GM19468 (cell line): ENCODE measurements around the gene OR10A7.
"Not testable (repeated sequence)": the region's sequence is repeated elsewhere in the genome, so short reads cannot be mapped to it uniquely, and the experiment has no call there.

Source experiments
- ATAC-seq: cut with Tn5 transposase; IDR thresholded peaks from one replicate; pipeline ENCODE4 v1.9.1; 2021; ENCODE audit warnings: mild to moderate bottlenecking, moderate library complexity, moderate number of reproducible peaks; ENCODE audit not compliant: unreplicated experiment; ENCODE audit errors: extremely low read depth

OR10A7 gene, protein sequence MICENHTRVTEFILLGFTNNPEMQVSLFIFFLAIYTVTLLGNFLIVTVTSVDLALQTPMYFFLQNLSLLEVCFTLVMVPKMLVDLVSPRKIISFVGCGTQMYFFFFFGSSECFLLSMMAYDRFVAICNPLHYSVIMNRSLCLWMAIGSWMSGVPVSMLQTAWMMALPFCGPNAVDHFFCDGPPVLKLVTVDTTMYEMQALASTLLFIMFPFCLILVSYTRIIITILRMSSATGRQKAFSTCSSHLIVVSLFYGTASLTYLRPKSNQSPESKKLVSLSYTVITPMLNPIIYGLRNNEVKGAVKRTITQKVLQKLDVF

DNA sequence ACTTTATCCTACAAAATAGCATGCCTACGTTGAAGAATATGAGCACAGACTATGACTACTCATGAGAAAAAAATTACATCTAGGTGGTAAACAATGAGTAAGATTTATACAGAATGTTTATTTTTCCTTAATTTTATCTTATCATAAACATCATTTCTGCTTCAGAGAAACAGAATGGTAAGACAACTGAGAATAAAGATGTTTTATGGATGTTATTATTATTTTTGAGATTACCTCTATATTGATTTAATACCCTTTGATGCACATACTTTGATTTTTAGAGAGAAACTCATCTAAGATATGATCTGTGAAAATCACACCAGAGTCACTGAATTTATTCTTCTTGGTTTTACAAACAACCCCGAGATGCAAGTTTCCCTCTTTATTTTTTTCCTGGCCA is at the start of gene OR10A7:
OR10A7 (plus strand) TSS at position 301 of the 400 bp plus-strand sequence; CDS start at position 301, 0 bp downstream.
- ATAC-seq: no peak

DNA sequence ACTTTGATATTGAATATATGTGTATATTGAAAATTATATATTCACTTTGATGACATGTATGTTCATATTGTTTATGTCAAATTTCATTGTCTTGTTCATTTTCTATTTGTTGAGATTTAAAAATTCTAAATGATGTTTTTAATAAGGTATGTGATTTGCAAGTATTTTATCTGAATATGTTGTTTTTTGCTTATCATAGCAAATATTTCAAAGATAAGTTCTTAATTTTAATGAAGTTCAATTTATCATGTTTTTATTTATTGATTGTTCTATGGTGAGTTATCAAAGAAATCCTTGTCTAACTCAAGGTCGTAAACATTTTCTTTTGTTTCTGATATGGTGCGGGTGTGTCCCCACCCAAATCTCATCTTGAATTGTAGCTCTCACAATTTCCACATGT is 49.4 kb upstream of the OR10A7 start:
- no peak for ATAC-seq

DNA sequence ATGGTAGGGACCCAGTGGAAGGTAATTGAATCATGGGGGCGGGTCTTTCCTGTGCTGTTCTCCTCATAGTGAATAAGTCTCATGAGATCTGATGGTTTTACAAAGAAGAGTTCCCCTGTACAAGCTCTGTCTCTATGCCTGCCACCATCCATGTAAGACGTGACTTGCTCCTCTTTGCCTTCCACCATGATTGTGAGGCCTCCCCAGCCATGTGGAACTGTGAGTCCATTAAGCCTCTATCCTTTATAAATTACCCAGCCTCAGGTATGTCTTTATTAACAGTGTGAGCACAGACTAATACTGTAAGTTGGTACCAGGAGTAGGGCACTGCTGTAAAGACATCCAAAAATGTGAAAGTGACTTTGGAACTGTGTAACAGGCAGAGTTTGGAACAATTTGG is 49.0 kb upstream of the OR10A7 start:
- ATAC-seq: not testable (repeated sequence)

DNA sequence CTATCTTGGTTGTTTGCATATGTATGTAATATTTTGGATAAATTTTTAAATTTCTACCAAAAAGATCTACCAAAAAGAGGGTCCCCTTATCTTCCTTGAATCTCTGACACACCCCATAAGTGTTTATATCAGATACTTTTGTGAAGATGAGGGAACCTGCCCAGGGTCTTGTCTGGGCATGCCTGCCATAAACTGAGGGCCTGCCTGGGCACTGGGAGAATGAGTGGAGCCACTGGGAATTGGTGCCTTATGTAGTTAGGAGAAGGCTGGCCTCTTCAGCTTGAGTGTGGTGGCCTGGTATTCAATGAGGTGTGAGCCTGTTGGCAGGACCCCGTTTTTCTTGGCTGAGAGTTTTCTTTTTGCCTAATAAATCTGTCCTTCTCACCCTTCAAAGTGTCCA is 48.1 kb upstream of the OR10A7 start:
- ATAC-seq: no peak

DNA sequence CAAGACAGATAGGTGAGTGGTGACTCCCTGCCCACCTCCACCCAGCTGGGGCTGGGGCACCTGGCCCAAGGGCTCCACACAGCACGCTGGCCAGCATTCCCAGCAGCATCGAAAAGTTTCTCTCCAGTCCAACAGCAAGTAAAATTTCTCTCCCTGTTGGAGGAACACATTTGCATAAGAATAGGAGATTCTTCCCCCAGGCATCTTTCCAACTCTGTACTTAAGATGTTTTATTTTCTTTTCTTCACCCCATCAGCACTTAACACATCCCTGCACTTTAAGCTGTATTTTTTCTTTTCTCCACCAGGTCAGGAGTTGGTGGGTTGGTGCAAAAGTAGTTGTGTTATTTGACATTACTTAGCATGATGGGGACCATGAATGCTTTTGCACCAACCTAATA is 47.4 kb upstream of the OR10A7 start:
- ATAC-seq: no peak

DNA sequence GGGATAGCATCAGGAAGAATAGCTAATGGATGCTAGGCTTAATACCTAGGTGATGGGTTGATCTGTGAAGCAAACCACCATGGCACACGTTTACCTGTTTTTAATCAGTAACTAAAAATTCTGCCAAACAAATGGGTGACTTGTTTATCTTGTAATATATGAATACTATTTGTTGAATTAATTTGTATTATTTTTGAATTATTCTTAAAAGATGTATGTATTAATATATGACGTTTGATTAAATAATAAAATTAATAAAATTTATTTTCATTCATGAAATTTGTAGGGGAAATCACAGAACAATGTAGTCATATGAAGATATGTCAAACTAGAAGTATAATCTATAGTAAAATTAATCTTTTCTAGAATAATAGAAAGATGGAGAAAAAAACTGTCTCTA is 32.3 kb upstream of the OR10A7 start:
- ATAC-seq: no peak

DNA sequence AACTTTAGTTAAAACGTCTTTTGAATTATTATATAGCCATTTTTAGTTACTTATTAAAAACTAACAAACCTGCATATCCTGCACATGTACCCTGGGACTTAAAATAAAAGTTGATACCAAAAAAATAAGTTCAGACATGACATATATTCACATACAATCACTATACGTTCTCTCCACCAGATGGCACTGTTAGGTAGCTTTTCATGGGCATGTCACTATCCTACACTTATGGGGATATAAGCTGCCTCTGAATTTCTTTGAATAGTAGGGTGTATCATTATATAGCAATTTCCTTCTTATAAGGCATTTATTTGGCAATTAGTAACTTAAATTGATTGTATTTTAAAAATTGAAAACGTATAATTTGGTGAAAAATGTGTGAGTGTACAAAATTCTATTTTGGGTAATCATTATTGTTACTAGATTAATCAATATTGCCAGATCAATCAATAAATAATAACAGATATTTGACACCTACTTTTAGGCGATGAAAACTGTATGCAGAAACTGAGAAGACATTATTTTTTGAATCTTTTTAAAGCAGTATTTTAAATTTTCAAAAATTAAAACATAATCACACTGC is 31.8 kb upstream of the OR10A7 start:
- no peak for ATAC-seq

DNA sequence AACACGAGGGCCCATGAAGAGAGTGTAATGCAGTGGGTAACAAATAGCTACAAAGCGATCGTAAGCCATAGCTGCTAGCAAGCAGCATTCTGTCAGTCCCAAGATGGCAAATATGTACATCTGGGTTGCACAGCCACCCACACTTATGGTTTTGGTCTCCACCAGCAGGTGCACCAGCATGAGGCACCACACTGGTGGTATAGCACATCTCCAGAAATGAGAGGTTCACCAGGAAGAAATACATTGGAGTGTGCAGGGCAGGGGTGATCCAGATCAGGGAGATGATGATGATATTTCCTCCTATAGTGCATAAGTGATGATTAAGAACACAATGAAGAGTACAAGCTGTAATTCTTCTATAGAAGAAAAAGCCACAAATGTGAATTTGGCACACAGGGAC is 26.4 kb upstream of the OR10A7 start:
- no peak for ATAC-seq

DNA sequence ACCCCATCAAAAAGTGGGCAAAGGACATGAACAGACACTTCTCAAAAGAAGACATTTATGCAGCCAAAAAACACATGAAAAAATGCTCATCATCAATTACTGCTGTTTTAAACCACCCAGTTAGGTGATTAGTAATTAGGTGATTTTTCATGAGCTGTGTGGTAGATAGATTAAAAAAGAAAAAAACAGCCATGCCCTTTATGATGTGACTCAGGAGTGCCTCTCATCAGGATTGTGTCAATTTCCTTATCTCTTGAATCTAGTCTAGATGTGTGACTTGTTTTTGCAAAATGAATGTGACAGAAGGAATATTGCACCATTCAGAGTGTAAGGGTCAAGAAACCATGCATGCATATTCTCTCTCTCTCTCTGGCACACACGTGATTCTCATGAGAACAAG is 5.7 kb downstream of the OR10A7 start:
- no peak for ATAC-seq

DNA sequence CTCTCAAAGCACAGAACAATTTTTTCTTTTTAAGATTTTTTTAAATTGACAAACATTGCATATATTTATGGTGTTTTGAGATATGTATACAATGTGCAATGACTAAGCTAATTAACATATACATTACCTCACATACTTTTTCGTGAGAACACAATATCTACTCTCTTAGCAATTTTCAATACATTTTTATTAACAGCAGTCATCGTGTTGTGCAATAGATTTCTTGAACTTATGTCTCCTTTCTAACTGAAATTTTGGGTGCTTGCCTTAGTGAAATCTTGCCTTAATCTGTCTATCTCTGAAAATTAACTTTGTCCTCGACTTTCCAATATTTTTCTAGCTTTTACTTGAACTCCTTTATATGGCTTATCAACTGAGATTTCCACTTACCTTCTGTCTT is 6.8 kb downstream of the OR10A7 start:
- ATAC-seq: no peak

DNA sequence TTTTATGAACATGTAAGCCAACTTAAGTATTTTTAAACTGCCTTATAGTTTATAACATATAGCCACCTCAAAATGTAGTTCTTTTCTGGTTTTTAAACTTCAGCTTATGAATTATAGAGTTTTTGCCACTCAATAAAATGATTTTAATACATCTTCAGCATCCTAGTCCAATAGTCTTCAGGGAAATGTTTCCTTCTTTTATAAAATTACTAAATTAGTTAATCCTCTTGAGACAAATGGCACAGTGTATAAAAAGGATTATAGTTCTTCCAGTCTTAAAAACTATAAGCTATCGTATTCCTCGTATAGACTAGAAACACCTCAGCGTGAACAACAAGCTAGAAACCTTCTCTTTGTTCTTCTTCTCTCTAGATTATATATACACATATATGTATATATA is 23.5 kb downstream of the OR10A7 start, which contains the start of gene OR6C74:
OR6C74 (plus strand) TSS at position 301 of the 400 bp plus-strand sequence. CDS start 2,679 bp downstream, outside the sequence.
- no peak for ATAC-seq

DNA sequence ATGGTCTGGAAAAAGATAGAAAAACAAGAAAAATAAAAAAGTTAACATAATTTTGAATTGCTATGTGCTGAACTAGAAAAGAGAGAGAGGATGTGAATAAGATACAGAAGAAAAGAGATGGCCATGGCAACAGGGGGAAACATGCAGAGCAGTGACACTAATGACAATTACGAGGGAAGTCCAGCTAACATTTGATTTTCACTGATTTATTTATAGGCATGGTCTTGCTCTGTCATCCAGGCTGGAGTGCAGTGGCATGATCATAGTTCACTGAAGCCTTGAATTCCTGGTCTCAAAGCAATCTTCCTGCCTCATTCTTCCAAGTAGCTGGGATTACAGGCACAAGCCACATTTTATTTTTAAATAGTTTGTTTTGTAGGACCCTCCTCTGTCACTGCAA is 25.3 kb downstream of the OR10A7 start:
- no peak for ATAC-seq

DNA sequence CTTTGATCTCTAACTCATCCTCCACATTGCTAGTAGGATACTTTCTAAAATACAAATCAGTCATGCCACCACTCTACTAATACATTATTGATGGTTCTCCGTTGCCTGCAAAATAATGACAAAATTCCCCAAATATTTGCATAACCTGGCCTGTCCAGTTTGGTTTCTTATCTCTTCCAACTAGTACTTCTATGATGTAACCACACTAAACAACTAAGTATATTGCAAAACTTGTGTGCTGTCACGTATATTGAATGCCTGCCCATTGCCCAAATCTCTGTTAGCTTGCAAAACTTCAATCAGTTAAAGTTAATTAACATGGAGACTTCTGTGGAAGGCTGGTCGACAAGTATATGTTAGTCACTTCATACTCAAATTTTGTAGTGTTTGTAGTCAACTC is 30.1 kb downstream of the OR10A7 start:
- ATAC-seq: no peak

DNA sequence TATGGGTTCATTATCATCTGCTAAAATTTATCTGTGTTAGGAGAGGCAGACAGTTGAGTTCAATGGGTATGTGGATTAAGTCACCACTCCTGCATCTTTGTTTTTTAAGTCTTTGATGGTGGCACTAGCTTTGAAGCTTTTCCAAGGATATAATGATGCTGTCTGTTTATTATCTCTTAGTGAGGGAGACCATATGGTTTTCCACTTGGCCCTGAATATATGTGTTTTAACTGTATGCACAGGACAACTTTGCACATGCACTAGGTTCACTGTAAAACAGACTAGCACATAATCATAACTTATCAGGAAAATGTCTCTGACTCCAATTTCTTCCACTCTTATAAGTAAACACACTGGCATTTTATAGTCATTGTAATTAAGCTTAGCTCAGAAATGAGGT is 32.5 kb downstream of the OR10A7 start:
- ATAC-seq: no peak

DNA sequence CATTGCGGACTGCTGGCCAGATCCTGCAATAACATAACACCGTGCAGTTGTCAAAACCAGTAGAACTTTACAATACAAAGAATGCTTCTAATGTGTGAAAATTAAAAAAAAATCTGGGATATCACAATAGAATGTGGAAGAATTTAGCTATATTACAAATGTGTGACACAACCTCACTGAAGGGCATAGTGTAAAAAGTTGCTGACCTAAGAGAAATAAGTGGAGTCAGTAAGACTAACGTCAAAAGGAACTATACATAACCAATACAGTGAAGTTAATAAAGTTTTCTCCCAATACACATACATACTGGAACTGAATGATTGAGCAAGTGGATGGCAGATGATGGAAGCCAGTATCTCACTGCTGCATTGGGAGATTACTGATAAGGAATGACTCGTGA is 36.0 kb downstream of the OR10A7 start:
- ATAC-seq: no peak

DNA sequence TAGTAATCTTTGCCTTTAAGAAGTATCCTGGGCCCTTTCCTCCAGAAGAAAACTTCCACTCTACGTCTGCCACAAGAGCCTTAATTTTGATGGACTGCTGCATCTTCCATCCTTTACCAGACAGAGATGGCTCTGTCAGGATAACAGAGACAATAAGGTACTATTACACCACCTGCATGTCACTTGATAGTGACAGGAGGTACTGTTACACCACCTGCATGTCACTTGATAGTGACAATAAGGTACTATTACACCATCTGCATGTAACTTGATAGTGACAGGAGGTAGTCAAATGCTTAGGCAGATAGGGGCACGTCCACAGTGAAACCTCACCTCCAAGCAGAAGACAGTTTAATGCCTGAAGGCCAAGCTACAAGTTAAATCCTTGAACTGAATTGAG is 37.5 kb downstream of the OR10A7 start:
- no peak for ATAC-seq
